GM19372 (cell line): ENCODE measurements around the gene NDUFA11.

Experiments used
- ATAC-seq: cut with Tn5 transposase; IDR thresholded peaks from one replicate; pipeline ENCODE4 v1.9.1; 2021; ENCODE audit warnings: mild to moderate bottlenecking, low read depth, moderate library complexity; ENCODE audit not compliant: unreplicated experiment

NDUFA11 gene

DNA sequence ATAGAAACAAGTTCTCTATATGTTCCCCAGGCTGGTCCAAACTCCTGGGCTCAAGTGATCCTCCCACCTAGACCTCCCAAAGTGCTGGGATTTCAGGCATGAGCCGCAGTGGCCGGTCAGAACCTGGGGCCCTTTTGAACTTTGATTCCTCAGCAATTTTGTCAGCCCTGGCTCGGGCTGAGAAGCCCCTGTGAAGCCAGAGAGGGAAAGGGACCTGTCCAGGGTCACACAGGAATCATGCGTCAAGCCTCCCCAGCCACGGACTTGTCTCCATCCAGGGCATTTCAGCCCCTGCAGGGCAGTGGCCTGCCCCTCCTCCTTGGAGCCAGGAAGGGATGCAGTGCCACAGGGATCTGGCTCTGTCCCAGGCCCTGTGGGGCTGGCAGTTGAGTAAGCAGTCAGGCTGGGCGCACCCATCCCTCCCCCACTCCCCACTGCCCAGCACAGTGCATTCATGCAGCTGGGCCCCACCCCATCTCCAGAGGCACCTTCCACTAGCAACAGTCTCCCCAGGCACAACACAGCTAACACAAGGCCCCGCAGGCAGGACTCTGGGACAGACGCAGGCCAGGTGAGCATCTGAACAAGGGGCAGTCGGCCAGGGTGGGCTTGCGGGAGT lies 10.3 kb upstream of the NDUFA11 start, which contains the start of gene CAPS:
CAPS (plus strand) TSS at position 516 of the 619 bp plus-strand sequence. CDS start 153 bp downstream, outside the sequence.
- no peak for ATAC-seq

- ATAC-seq = no peak
Measured at GRCh38 chr19:5911366-5911765, 7.8 kb upstream of the NDUFA11 start.

- ATAC-seq = no peak
Measured at GRCh38 chr19:5910638-5910907, 7.0 kb upstream of the NDUFA11 start.

DNA sequence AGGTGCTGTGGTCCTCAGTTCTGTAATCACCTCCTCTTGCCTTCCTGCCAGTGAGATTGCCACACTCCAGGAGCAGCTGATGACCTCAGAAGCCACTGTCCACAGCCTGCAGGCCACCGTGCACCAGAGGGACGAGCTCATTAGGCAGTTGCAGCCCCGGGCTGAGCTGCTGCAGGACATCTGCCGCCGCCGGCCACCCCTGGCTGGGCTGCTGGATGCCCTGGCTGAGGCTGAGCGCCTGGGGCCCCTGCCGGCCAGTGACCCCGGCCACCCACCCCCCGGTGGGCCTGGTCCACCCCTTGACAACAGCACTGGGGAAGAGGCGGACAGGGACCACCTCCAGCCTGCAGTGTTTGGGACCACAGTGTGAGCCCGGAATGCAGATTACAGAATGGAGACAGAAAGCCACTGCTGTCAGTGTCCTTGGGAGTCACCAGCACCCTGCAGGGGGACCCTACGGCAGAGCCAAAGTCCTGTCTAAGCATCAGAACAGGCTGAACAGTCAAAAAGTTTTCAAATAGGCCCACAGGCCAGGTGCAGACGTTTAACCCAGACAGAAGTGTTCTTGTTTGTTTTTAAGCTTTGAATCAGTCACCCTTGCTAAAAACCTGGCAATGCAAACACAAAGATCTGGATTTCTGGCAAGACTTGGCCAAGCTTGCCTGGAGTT lies 5.3 kb upstream of the NDUFA11 start:
- no peak for ATAC-seq

DNA sequence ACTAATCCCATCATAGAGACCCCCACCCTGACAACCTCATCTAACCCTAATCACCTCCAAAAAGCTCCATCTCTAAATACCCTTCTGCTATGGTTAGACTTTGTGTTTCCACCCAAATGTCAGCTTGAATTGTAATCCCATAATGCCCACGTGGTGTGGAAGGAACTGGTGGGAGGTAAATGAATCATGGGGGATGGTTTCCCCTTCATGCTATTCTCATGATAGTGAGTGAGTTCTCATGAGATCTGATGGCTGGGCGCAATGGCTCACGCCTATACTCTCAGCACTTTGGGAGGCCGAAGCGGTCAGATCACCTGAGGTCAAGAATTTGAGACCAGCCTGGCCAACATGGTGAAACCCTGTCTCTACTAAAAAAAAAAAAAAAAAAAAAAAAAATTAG lies 3.7 kb upstream of the NDUFA11 start:
- ATAC-seq = no peak

- ATAC-seq = no peak
Measured at GRCh38 chr19:5905114-5905778, 1.7 kb upstream of the NDUFA11 start.

DNA sequence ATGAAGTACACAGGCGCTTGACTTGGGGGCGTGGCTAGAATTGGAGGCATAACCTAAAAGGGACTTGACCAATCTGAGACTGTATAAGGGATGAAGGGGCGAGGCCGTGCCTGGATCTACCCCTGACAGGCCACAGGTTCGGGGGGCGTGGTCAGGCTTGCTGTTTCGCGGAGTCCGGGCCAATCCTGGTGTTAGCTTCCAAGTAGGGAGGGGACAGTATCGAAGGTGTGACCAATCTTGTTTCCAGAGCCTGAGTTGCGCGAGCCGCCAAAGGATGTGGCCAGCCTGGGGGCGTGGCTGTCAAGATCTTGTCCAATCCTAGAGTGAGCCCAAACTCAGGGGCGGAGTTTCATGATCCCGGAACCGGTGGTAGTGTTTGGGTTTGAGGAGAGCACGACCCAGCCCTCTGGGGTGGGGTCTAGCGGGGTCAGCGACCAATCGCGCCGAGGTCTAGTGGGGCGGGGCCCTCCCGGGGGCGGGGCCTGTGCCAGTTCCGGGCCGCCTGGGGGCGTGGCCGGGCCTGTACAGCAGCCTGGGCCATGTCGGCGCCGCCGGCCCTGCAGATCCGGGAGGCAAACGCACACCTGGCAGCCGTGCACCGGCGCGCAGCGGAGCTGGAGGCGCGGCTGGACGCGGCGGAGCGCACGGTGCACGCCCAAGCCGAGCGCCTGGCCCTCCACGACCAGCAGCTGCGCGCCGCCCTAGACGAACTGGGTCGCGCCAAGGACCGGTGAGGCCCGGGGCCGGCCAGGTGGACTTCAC lies 943 bp upstream of the NDUFA11 start, which contains the start of gene VMAC:
VMAC (plus strand) TSS at position 521 of the 762 bp plus-strand sequence; CDS start at position 540, 19 bp downstream.
- ATAC-seq = peak; percentile 76

DNA sequence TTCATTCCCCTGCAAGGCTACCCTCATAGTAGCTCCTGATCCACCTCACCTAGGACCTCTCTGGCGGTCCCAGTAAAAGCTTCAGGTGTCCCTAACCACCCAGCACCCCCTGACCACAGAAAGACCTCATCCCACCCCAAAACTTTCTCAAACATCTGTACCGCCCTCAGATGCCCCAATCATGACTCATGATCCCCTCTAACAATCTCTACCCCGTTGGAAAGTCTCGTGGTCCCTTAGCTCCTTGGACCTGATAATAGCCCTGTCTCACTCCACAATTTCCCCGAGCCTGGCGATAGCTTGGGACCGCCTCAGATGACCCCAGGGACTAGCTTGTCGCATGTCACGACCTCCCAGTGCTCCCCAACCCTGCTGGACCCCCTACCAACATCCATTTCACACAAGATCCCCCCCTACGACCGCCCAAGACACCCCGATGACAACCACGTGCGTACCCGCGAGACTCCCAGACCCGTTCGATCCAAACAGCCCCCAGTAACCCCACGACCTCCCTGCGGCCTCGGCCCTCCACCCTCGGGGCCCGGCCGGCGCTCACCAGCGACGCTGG lies 450 bp downstream of the NDUFA11 start:
- no peak for ATAC-seq

DNA sequence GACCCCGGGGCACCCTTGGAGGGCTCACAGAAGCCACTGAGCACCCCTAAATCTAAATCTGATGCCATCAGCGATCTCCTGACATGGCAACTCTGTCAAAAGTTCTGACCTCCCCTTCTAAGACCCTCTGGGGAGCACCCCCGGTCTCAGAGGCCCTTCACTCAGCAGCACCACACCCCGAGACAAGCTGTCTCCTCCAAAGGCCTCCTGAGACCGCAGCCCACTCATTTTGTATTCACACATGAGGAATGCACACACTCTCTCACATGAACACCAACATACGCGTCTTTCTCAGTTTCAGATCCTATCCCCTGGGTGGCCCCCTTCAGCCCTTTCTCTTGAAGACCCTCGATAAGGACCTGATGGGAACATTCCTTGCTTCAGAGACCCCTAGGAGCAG lies 2.6 kb downstream of the NDUFA11 start:
- no peak for ATAC-seq

GRCh38 chr19:5899728-5900526 lies 3.7 kb downstream of the NDUFA11 start:
- ATAC-seq = no peak

GRCh38 chr19:5897189-5897969 lies 6.2 kb downstream of the NDUFA11 start:
- ATAC-seq = no peak

- ATAC-seq = no peak
Measured at GRCh38 chr19:5896365-5897076, 7.1 kb downstream of the NDUFA11 start.

DNA sequence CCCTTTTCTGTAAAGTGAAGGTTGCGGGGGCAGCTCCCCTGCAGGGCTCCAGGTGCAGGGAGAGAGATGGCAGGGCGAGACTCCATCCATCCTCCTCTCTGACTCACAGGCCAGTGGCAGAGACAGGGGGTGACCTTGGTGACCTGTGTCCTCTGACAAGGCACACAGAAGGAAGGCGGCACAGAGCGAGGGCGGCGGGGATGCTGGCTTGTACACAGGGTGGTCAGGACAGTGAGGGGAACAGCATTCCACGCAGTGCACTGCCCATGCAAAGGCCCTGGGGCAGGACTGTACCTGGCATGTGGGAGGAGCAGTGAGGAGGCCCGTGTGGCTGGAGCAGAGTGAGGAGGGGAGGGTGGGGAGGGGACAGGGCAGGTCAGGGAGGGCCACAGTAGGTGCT lies 7.7 kb downstream of the NDUFA11 start:
- no peak for ATAC-seq

DNA sequence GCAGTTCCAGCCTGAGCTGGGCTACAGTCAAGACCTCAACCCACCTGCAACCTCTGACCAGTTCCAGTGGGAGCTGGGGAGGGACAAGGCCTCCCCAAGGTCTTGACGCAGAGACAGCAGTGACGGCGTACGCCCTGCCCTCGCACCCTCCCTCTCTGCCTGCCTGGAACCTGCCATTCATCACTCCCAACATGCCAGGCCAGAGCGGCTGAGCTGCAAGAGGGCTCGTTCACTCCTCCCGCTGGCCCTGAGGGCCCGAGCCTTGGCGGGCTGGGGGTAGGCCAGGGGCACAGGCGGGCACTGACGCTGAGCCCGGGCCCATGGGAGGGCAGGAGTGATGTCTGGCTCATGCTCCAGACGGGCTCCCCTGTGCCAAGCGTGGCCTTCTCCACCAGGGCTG lies 8.2 kb downstream of the NDUFA11 start:
- ATAC-seq = no peak

DNA sequence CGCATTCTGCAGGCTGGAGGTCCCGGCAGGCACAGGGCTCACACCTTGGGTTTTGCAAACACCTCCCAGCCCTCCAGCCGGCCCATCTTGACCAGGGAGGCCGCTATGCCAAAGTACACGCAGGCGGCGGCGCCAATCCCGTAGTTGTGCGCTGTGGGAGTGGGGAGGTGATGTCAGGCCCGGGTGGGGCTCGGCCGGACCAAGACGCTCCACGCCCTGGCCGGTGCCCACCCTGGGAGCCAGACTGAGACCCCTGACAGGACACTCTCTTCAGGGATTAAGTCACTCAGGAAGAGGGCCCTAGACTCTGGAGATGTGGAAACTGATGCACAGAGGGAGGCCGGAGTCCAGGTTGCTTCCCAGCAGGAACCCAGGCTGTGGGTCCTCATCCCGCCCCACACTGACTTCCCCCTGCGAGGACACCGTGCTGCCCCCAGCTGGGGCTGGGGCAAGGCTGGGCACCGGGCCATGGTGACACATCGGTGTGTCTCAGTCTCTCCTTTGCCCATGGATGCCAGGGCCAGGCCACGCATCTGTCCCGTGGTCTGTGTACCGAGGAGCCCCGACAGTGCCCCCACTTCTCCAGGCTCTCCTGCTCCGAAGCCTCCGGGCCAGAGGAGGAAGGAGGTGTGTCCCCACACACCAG lies 8.8 kb downstream of the NDUFA11 start:
- ATAC-seq = no peak

- ATAC-seq = no peak
Measured at GRCh38 chr19:5893907-5894703, 9.5 kb downstream of the NDUFA11 start.

DNA sequence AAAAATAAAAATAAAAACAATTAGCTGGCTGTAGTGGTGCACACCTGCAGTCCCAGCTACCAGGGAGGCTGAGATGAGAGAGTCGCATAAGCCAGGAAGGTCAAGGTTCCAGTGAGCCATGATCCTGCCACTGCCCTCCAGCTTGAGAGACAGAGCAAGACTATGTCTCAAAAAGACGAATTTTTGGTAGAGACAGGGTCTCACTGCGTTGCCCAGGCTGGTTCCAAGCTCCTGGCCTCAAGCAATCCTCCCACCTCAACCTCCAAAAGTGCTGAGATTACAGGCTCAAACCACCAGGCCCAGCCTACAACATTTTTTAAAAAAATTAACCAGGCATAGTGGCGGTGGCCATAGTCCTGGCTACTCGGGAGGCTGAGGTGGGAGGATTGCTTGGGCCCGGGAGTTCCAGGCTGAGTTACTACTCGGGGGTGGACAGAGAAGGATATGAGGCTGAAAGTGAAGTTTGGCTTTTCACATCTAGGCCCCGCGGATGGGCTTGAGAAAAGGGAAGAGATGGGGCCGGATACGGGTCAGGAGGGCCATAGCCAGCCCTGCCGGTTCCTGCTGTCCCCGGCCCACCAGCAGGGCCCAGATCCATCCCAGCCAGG lies 10.2 kb downstream of the NDUFA11 start:
- ATAC-seq = no peak
